Measurements from ENCODE around the gene AGBL4.
A peak's percentile ranks its signal among the peaks of the same experiment; 100 is the strongest.
"Not testable (repeated sequence)": the region's sequence is repeated elsewhere in the genome, so short reads cannot be mapped to it uniquely, and the experiment has no call there.

The AGBL4 gene

DNA sequence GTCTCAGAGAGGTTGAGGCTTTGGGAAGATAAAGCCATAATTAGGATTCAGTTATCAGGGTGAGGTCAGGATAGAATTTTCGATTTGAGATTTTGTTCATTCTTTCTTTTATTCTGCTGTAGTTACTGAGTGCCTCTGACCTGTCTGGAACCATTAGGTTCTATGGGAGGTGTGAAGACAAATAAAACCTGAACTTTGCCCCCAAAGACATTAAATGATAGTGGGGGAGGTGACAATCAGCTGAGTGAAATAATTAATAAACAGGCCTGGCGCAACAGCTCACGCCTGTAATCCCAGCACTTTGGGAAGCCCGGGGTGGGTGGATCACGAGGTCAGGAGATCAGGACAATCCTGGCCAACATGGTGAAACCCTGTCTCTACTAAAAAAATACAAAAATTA, 1496.7 kb downstream of the AGBL4 start:
- H3K27me3 ChIP-seq (ENCODE audit: control insufficient read depth in 1 of 2, insufficient read depth in 2 of 2, low read length in 2 of 2), result no peaks in the 10 kb centered on the region
- no peak overlapping the region for H3K27ac ChIP-seq (ENCODE audit: low read depth, low read length)
- peaks cover 15 to 16% of the 10 kb centered on the region in 2 donors for H3K4me1 ChIP-seq (ENCODE audit: control insufficient read depth in 1 of 2, insufficient read depth in 2 of 2, low read length in 2 of 2)
- no peaks in the 10 kb centered on the region for H3K36me3 ChIP-seq (ENCODE audit: control insufficient read depth in 1 of 2, insufficient read depth in 2 of 2, low read length in 2 of 2)
- H3K9ac ChIP-seq (ENCODE audit: low read depth in 1 of 2, low read length in 2 of 2), result no peak overlapping the region
- no peaks in the 10 kb centered on the region for H3K9me3 ChIP-seq (ENCODE audit: control insufficient read depth in 1 of 2, low read length in 2 of 2)
- peak overlapping the region in 1 of 2 donors; percentile 5 for H3K4me3 ChIP-seq (ENCODE audit: low read depth in 1 of 2, low read length in 2 of 2)

DNA sequence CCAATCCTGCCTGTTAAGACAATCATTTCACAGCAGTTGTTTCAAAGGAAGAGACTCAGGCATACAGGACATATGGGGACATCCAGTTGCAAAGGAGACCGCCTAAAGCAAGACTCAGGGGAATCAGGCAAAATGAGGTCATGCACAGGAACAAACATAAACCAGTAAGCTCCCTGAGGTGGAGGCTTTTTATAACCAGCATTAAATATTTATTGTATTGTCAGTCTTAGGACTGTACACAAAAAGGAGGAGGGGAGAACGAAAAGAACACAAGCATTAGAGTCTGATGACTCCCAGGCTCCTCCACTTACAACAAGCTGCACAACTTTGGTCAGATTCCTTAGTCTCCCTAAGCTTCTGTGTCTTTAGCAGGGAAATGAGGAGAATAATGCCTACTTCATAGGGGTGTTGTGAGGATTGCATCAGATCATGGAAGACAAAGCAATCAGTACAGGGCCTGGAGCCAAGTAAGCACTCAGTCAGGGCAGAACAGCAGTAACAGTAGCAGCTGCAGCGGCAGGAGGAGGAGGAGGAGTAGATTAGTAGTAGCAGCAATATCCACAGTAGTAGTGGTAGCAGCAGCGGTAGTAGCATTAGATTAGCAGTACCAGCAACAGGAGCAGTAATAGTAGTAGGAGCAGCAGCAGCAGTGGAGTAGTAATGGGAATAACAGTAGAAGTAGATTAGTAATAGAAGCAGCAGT, 1497.6 kb downstream of the AGBL4 start:
- H3K27me3 ChIP-seq (ENCODE audit: control insufficient read depth in 1 of 2, insufficient read depth in 2 of 2, low read length in 2 of 2), result no peaks in the 10 kb centered on the region
- no peaks in the 10 kb centered on the region for H3K9me3 ChIP-seq (ENCODE audit: control insufficient read depth in 1 of 2, low read length in 2 of 2)
- no peak overlapping the region for H3K9ac ChIP-seq (ENCODE audit: low read depth in 1 of 2, low read length in 2 of 2)
- no peak overlapping the region for H3K4me3 ChIP-seq (ENCODE audit: low read depth in 1 of 2, low read length in 2 of 2)
- peaks cover 15 to 16% of the 10 kb centered on the region in 2 donors for H3K4me1 ChIP-seq (ENCODE audit: control insufficient read depth in 1 of 2, insufficient read depth in 2 of 2, low read length in 2 of 2)
- H3K36me3 ChIP-seq (ENCODE audit: control insufficient read depth in 1 of 2, insufficient read depth in 2 of 2, low read length in 2 of 2), result no peaks in the 10 kb centered on the region
- H3K27ac ChIP-seq (ENCODE audit: low read depth, low read length), result no peak overlapping the region

DNA sequence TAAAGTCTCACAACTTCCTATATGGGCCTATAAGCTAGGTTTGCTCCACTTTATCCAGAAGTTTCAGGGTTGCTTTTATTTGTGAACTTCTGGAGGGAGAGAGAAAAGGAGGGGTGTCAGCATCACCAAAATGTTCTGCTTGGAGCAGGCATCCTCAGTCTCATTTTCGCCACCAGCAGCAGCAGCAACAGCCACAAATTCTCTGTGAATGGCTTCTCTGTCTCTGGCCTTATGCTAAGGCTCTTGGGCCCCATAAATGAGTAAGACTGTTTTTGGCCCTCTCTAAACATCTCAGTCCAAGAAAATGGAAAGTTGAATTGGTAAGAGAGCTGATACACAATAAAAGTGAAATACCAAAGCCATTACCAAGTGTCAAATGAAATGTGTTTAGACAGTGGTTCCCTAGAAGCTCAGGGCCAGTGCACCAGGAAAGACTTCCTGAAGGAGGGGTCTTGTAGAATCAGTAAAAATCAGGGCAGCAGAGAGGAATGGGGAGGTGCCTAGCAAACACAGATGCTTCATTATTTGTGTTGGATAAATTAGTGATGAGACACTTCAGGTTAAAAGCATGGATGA, 1498.8 kb downstream of the AGBL4 start:
- no peak overlapping the region for H3K27ac ChIP-seq (ENCODE audit: low read depth, low read length)
- peaks cover 15 to 16% of the 10 kb centered on the region in 2 donors for H3K4me1 ChIP-seq (ENCODE audit: control insufficient read depth in 1 of 2, insufficient read depth in 2 of 2, low read length in 2 of 2)
- H3K9ac ChIP-seq (ENCODE audit: low read depth in 1 of 2, low read length in 2 of 2), result no peak overlapping the region
- no peaks in the 10 kb centered on the region for H3K9me3 ChIP-seq (ENCODE audit: control insufficient read depth in 1 of 2, low read length in 2 of 2)
- no peaks in the 10 kb centered on the region for H3K36me3 ChIP-seq (ENCODE audit: control insufficient read depth in 1 of 2, insufficient read depth in 2 of 2, low read length in 2 of 2)
- H3K4me3 ChIP-seq (ENCODE audit: low read depth in 1 of 2, low read length in 2 of 2), result no peak overlapping the region
- no peaks in the 10 kb centered on the region for H3K27me3 ChIP-seq (ENCODE audit: control insufficient read depth in 1 of 2, insufficient read depth in 2 of 2, low read length in 2 of 2)

DNA sequence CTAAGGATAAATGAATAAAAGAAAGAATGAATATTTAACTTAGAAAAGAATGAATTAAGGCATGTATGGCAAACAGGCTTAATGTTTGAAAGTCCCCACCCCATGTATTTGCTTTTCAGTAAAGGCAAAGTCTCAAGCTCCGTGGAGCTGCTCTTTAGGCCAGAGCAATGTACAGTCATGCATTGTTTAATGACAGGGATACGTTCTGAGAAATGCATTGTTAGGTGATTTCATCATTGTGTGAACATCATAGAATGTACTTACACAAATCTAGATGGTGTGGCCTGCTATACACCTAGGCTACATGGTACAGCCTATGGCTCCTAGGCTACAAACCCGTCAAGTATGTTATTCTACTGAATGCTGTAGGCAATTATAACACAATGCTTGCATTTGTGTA, 1500.2 kb downstream of the AGBL4 start:
- Histone ChIP-seq H3K4me3 (ENCODE audit: low read depth in 1 of 2, low read length in 2 of 2) (no peak overlapping the region), H3K9me3 (ENCODE audit: control insufficient read depth in 1 of 2, low read length in 2 of 2) (no peaks in the 10 kb centered on the region), H3K27ac (ENCODE audit: low read depth, low read length) (no peak overlapping the region), H3K4me1 (ENCODE audit: control insufficient read depth in 1 of 2, insufficient read depth in 2 of 2, low read length in 2 of 2) (peaks cover 15 to 16% of the 10 kb centered on the region in 2 donors), H3K36me3 (ENCODE audit: control insufficient read depth in 1 of 2, insufficient read depth in 2 of 2, low read length in 2 of 2) (no peaks in the 10 kb centered on the region), H3K9ac (ENCODE audit: low read depth in 1 of 2, low read length in 2 of 2) (no peak overlapping the region), H3K27me3 (ENCODE audit: control insufficient read depth in 1 of 2, insufficient read depth in 2 of 2, low read length in 2 of 2) (no peaks in the 10 kb centered on the region)

DNA sequence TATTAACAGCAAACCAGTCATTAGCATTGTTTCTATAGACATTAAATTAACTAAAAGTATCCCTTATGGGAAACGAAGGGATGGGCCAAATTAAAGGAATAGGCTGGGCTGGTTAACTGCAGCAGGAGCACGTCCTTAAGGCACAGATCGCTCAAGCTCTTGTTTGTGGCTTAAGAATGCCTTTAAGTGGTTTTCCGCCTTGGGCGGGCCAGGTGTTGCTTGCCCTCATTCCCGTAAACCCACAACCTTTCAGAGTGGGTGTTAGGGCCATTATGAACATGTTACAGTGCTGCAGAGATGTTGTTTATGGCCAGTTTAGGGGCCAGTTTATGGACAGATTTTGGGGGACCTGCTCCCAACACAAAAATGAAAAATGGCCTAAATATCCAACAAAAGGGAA, 1503.9 kb downstream of the AGBL4 start:
- H3K4me1 ChIP-seq (ENCODE audit: control insufficient read depth in 1 of 2, insufficient read depth in 2 of 2, low read length in 2 of 2); H3K27ac ChIP-seq (ENCODE audit: low read depth, low read length); H3K27me3 ChIP-seq (ENCODE audit: control insufficient read depth in 1 of 2, insufficient read depth in 2 of 2, low read length in 2 of 2); H3K4me3 ChIP-seq (ENCODE audit: low read depth in 1 of 2, low read length in 2 of 2); H3K36me3 ChIP-seq (ENCODE audit: control insufficient read depth in 1 of 2, insufficient read depth in 2 of 2, low read length in 2 of 2); H3K9me3 ChIP-seq (ENCODE audit: control insufficient read depth in 1 of 2, low read length in 2 of 2); H3K9ac ChIP-seq (ENCODE audit: low read depth in 1 of 2, low read length in 2 of 2): not testable (repeated sequence)

DNA sequence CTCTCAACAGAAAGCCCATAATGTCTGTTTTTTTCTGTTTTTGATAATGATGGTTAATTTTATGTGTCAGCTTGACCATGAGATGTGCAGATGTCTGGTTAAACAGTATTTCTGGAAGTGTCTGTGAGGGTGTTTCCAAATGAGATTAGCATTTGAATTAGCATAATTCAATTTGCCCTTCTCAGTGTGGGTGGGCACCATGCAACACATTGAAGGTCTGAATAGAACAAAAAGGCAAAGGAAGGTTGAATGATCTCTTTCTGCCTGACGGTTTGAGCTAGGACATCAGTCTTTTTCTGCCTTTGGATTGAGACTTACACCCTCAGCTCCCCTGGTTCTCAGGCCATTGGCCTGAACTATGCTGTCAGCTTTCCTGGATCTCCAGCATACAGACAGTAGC, 1516.9 kb downstream of the AGBL4 start:
- no peak overlapping the region for H3K9ac ChIP-seq (ENCODE audit: low read depth in 1 of 2, low read length in 2 of 2)
- no peak overlapping the region for H3K4me3 ChIP-seq (ENCODE audit: low read depth in 1 of 2, low read length in 2 of 2)
- H3K9me3 ChIP-seq (ENCODE audit: control insufficient read depth in 1 of 2, low read length in 2 of 2), result no peaks in the 10 kb centered on the region
- no peaks in the 10 kb centered on the region for H3K27me3 ChIP-seq (ENCODE audit: control insufficient read depth in 1 of 2, insufficient read depth in 2 of 2, low read length in 2 of 2)
- no peak overlapping the region for H3K27ac ChIP-seq (ENCODE audit: low read depth, low read length)
- H3K4me1 ChIP-seq (ENCODE audit: control insufficient read depth in 1 of 2, insufficient read depth in 2 of 2, low read length in 2 of 2), result no peaks in the 10 kb centered on the region
- H3K36me3 ChIP-seq (ENCODE audit: control insufficient read depth in 1 of 2, insufficient read depth in 2 of 2, low read length in 2 of 2), result no peaks in the 10 kb centered on the region

DNA sequence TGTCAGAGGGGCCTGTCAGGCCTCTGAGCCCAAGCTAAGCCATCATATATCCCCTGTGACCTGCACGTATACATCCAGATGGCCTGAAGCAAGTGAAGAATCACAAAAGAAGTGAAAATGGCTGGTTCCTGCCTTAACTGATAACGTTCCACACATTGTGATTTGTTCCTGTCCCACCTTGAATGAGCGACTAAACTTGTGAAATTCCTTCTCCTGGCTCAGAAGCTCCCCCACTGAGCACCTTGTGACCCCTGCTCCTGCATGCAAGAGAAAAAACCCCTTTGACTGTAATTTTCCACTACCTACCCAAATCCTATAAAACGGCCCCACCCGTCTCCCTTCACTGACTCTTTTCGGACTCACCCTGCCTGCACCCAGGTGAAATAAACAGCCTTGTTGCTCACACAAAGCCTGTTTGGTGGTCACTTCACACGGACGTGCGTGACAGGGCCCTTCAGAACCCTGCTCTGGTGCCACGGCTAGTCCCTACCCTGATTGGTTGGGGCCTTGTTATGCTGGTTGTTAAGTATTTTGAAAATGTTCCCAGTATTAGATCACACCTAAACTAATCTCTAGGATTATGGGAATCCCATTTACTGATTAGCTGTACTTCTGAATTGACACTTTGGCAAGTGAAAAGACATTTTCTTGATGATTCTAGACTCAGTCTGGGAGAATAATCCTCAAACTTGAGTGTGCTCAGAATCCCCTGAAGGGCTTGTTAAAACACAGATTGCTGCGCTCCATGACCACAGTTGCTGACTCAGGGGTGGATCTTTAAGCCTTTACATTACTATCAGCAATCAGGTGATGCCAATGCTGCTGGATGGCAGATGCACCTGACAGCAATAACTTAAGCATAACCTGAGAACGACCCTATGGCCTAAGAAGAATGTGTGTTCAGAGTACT, 1523.0 kb downstream of the AGBL4 start:
- Histone ChIP-seq H3K27ac (ENCODE audit: low read depth, low read length) (no peak overlapping the region), H3K36me3 (ENCODE audit: control insufficient read depth in 1 of 2, insufficient read depth in 2 of 2, low read length in 2 of 2) (no peaks in the 10 kb centered on the region), H3K4me3 (ENCODE audit: low read depth in 1 of 2, low read length in 2 of 2) (no peak overlapping the region), H3K4me1 (ENCODE audit: control insufficient read depth in 1 of 2, insufficient read depth in 2 of 2, low read length in 2 of 2) (peaks cover 0 to 4% of the 10 kb centered on the region in 2 donors), H3K9ac (ENCODE audit: low read depth in 1 of 2, low read length in 2 of 2) (no peak overlapping the region), H3K27me3 (ENCODE audit: control insufficient read depth in 1 of 2, insufficient read depth in 2 of 2, low read length in 2 of 2) (no peaks in the 10 kb centered on the region), H3K9me3 (ENCODE audit: control insufficient read depth in 1 of 2, low read length in 2 of 2) (no peaks in the 10 kb centered on the region)

DNA sequence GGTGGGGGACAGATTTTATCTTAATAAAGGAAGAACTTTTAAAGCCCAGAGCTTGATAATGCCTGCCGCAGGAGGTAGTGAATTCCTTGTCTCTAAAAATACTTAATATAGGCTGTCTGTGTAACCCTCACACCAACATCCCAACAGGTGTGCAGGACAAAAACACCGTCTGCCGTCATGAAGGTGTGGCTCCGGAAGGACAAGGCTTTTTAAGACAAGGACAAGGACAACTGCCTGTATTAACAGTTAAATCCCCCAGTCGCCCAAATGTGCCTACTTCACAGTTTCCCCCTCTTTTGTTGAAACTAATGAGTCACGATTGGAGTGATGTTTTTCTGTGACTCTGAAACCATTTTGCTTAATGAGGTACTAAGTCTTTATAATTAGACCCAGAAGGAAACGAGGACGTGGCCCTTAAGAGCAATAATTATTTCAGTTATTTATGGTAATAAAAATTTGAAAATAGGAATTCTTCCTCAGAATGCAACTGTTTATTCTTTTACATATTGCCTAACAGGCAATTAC, 1524.5 kb downstream of the AGBL4 start:
- no peaks in the 10 kb centered on the region for H3K9me3 ChIP-seq (ENCODE audit: control insufficient read depth in 1 of 2, low read length in 2 of 2)
- peaks cover 5 to 9% of the 10 kb centered on the region in 2 donors for H3K4me1 ChIP-seq (ENCODE audit: control insufficient read depth in 1 of 2, insufficient read depth in 2 of 2, low read length in 2 of 2)
- H3K27me3 ChIP-seq (ENCODE audit: control insufficient read depth in 1 of 2, insufficient read depth in 2 of 2, low read length in 2 of 2), result no peaks in the 10 kb centered on the region
- no peak overlapping the region for H3K9ac ChIP-seq (ENCODE audit: low read depth in 1 of 2, low read length in 2 of 2)
- no peak overlapping the region for H3K4me3 ChIP-seq (ENCODE audit: low read depth in 1 of 2, low read length in 2 of 2)
- H3K27ac ChIP-seq (ENCODE audit: low read depth, low read length), result no peak overlapping the region
- no peaks in the 10 kb centered on the region for H3K36me3 ChIP-seq (ENCODE audit: control insufficient read depth in 1 of 2, insufficient read depth in 2 of 2, low read length in 2 of 2)

DNA sequence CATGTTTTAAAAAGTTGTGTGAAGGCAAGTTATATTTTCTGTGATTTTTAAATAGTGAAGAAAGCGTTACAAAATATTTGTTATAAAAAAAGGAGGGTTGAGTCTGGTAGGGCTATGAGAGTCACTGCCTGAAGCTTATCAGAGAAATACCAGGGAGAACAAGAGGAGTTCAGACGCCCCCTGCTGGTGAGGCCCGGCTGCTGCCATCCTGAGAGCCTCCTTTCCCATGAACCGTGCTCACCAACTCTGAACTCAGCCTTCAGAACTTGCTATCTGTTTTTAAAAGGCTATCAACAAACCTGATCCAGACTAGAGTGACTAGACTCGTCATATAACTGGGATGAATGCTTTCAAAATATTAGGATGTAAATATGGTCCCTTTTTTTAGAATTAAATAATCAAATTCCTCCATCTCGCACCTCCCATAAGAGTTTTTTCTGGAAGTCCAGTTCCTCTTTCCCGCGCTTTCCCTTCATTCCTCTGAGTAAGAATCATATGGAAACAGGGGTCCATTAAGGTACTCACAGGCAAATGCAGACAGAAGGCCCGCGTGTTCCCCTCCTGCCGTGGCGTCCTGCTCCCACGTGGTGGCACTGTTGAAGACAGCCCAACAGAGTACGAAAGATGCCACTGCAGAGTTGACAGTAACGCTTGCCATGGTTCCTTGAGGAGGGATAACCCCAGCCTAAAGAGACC, 1525.5 kb downstream of the AGBL4 start:
- Histone ChIP-seq H3K36me3 (ENCODE audit: control insufficient read depth in 1 of 2, insufficient read depth in 2 of 2, low read length in 2 of 2) (no peaks in the 10 kb centered on the region), H3K27ac (ENCODE audit: low read depth, low read length) (no peak overlapping the region), H3K4me3 (ENCODE audit: low read depth in 1 of 2, low read length in 2 of 2) (no peak overlapping the region), H3K9me3 (ENCODE audit: control insufficient read depth in 1 of 2, low read length in 2 of 2) (no peaks in the 10 kb centered on the region), H3K9ac (ENCODE audit: low read depth in 1 of 2, low read length in 2 of 2) (no peak overlapping the region), H3K27me3 (ENCODE audit: control insufficient read depth in 1 of 2, insufficient read depth in 2 of 2, low read length in 2 of 2) (no peaks in the 10 kb centered on the region), H3K4me1 (ENCODE audit: control insufficient read depth in 1 of 2, insufficient read depth in 2 of 2, low read length in 2 of 2) (peaks cover 10 to 15% of the 10 kb centered on the region in 2 donors)

All from duodenal mucosa (tissue), 2 donors.